Retinal pigment epithelial cell (primary cell): ENCODE data around the gene STX1B.

Source experiments
- DNase-seq: peaks from one replicate; pipeline ENCODE4 v3.0.0-alpha.2; 2010; ENCODE audit warnings: low read depth
- H3K4me3 ChIP-seq: 2 replicates; pipeline ENCODE4 v1.5.1; 2011; ENCODE audit warnings: mild to moderate bottlenecking, low read length, control low read depth, moderate library complexity
- CTCF ChIP-seq: conservative IDR thresholded peaks from 2 replicates; pipeline ENCODE4 v1.5.1; 2011; ENCODE audit warnings: low read depth, low read length, control low read depth, inconsistent platforms

Gene STX1B

GRCh38 chr16:31006589-31006988, 3.8 kb downstream of the STX1B start:
- no peak for TF ChIP-seq CTCF

GRCh38 chr16:31006086-31006385, 4.4 kb downstream of the STX1B start:
- TF ChIP-seq CTCF, result no peak
- no peak for DNase-seq
- H3K4me3 ChIP-seq, result no peak overlapping the region

More at GRCh38 chr16:31006589-31006988, 3.8 kb downstream of the STX1B start:
- H3K4me3 ChIP-seq, result no peak overlapping the region
- no peak for DNase-seq

- DNase-seq, result no peak
- no peak for TF ChIP-seq CTCF
- no peak overlapping the region for H3K4me3 ChIP-seq
Observed at GRCh38 chr16:31005350-31006085, 4.9 kb downstream of the STX1B start.

- no peak for DNase-seq
- no peak overlapping the region for H3K4me3 ChIP-seq
- TF ChIP-seq CTCF, result no peak
Observed at GRCh38 chr16:31004658-31005057, 5.8 kb downstream of the STX1B start.

GRCh38 chr16:31003744-31004143, 6.7 kb downstream of the STX1B start:
- DNase-seq, result no peak
- TF ChIP-seq CTCF, result no peak
- no peak overlapping the region for H3K4me3 ChIP-seq

- no peak for DNase-seq
- TF ChIP-seq CTCF, result no peak
- no peak overlapping the region for H3K4me3 ChIP-seq
Observed at GRCh38 chr16:31002862-31003341, 7.5 kb downstream of the STX1B start.

- TF ChIP-seq CTCF, result no peak
- no peak for DNase-seq
- no peak overlapping the region for H3K4me3 ChIP-seq
Observed at GRCh38 chr16:31002250-31002700, 8.2 kb downstream of the STX1B start.
